Right lobe of liver (tissue), 6 donors: Measurements from ENCODE around the gene PCSK7. TPM values are rescaled to one million over a fixed set of nuclear protein-coding genes. Genes with fewer than 3 reads are reported as not detected.
A peak's percentile ranks its signal among the peaks of the same experiment; 100 is the strongest.

Source experiments
- ATAC-seq, 4 donors: fragments of 200-7000 bp; cut with Tn5 transposase; one replicate each; pipeline ENCODE4 v1.9.1; 2020; ENCODE audit warnings: mild to moderate bottlenecking in 4 of 4, moderate library complexity in 4 of 4
- DNase-seq, 3 donors: peaks; one replicate each; pipeline ENCODE4 v3.0.0-alpha.2; 2020
- H3K27ac ChIP-seq, 3 donors: fragments of 200-600 bp; one replicate each; pipeline ENCODE4 v1.8.0; 2022
- H3K27me3 ChIP-seq, 2 donors: fragments of 200-600 bp; one replicate each; pipeline ENCODE4 v1.8.0; 2022
- H3K36me3 ChIP-seq, 4 donors: fragments of 200-600 bp; sonication (generic) in 1 of 4; one replicate each; pipeline versions ENCODE4 v1.5.1 to v1.8.0; 2017 to 2022; ENCODE audit warnings: control low read depth in 1 of 4
- H3K4me1 ChIP-seq, 4 donors: fragments of 200-600 bp; sonication (generic) in 1 of 4; one replicate each; pipeline versions ENCODE4 v1.5.1 to v1.8.0; 2017 to 2022; ENCODE audit warnings: control low read depth in 1 of 4
- H3K4me3 ChIP-seq, 3 donors: fragments of 200-600 bp; one replicate each; pipeline ENCODE4 v1.8.0; 2022
- H3K9me3 ChIP-seq, 4 donors: fragments of 200-600 bp; sonication (generic) in 1 of 4; one replicate each; pipeline versions ENCODE4 v1.5.1 to v1.8.0; 2017 to 2022; ENCODE audit warnings: control low read depth in 1 of 4
- CTCF ChIP-seq, 4 donors: fragments of 200-600 bp in 3 of 4; fragments of 450-650 bp in 1 of 4; IDR thresholded peaks; one replicate each; pipeline versions ENCODE4 v1.5.1 to v1.8.0; 2016 to 2022; ENCODE audit warnings: antibody characterized with exemption in 4 of 4, mild to moderate bottlenecking in 2 of 4
- POLR2A ChIP-seq: fragments of 450-650 bp; IDR thresholded peaks from one replicate; pipeline ENCODE4 v1.6.1; 2017; ENCODE audit warnings: antibody characterized with exemption, mild to moderate bottlenecking
- WGBS: methylation state at CpG from one replicate; pipeline ENCODE4 v1.1.6; 2018; ENCODE audit warnings: low coverage, low lambda C conversion rate; ENCODE audit not compliant: insufficient coverage; ENCODE audit errors: missing lambda C conversion rate; 5-methylcytosine and 5-hydroxymethylcytosine counted together
- intact Hi-C, 2 donors: fragments of 100-400 bp; cut with DNase I; formaldehyde crosslinking; loops; one replicate each; pipeline versions ENCODE4 v1.11.2 to v1.14.1; 2022
- total RNA-seq, 6 experiments: library from RNA; depleted of rRNA in 2 of 6; stranded (reverse); fragments of >200 nt in 2 of 6; fragmentation: NEBNext Ultra II Directional in 3 of 6; extraction: Animal tissue kit (Norgen Biotek cat#: 25700) in 3 of 6; gene quantifications; one replicate each; pipeline versions ENCODE4 v1.1.0 to v1.2.4, GENCODE V29; 2016 to 2023
- donor health status: DM: no; HTN: yes; CAD: no.
- donor health status: DM: no; HTN: no; CAD: no.
- donor health status: DM: no; HTN: no; CAD: no.
- donor health status: DM: no; HTN: yes; CAD: no.
- donor health status: DM: no; HTN: yes; CAD: no.

The PCSK7 gene
- total RNA-seq, 6 experiments from 2014 or later: 19.3 to 28.5 (median 25.8) TPM

GRCh38 chr11:117225553-117226170 lies 6.2 kb downstream of the PCSK7 start:
- Histone ChIP-seq H3K27me3 (no peaks in the 10 kb centered on the region), H3K4me1 (peaks cover 0 to 1% (median under 1%) of the 10 kb centered on the region in 4 donors), H3K4me3 (no peak overlapping the region), H3K27ac (no peak overlapping the region), H3K9me3 (no peaks in the 10 kb centered on the region), H3K36me3 (peaks cover 0 to 46% (median 13%) of the 10 kb centered on the region in 4 donors)
- intact Hi-C loops: loop anchor here in 1 of 2 donors (10.0 kb wide), 2 partner anchors 51 to 371 kb away; partner anchors contain the start of gene SIDT2
- ATAC-seq (no peak), DNase-seq (peak in 1 of 3 donors; percentile 39)
- WGBS: 94% methylated on average over 6 of the region's 9 CpGs
- TF ChIP-seq POLR2A: no peak
- TF ChIP-seq CTCF (IDR thresholded peaks at IDR 0.05): no peak

DNA sequence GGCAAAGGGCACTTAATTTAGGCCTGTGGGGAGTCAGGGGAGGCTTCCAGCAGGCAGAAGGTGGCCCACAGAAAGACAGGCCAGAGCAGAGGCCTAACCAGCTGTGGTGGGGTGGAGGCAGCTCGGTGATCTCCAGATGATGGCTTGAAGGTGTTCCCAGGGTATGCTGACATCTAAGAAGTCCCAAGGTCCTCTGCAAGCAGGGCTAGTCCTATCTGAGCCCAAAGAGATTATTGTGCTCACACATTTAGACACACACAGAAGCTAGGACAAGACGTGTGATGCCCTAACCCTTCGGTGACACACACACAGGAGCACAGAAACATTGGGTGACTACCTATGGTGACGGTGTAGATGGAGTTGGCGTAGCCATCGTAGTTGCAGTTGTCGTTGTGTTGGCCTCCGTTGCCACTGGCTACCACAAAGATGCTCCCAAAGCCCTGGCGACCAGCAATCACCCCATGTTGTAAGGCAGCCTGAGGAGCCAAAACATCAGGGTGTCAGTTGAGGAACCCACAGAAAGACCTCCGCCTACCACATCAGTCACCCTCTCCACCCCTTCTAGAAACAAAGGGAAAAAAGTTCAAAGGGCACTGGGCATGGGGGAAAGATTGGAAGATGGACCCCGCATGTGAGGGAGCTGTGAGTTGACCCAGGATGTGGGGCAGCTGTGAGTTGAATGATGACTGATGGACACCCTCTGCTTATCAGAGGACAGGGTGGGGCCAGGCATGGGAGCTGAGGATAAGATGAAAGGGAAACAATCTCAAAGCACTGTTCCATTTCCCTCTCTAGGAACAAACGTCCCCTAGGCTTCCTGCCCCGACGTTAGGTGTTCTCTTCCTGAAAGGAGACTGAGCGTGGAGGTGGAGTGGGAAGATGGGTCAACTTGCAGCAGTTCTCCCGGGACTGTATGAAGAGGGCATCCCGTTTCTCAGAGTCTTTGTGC lies 7.9 kb downstream of the PCSK7 start:
- no peaks in the 10 kb centered on the region for H3K4me1 ChIP-seq
- intact Hi-C loops: loop anchor here in 1 of 2 donors (10.0 kb wide), 2 partner anchors 49 to 369 kb away; partner anchors contain the start of gene SIDT2
- peaks cover 0 to 50% (median 15%) of the 10 kb centered on the region in 4 donors for H3K36me3 ChIP-seq

GRCh38 chr11:117222991-117223740 lies 8.7 kb downstream of the PCSK7 start:
- ATAC-seq (no peak), DNase-seq (peak in 1 of 3 donors; percentile 33)
- Histone ChIP-seq H3K27ac (no peak overlapping the region), H3K4me1 (no peaks in the 10 kb centered on the region), H3K36me3 (peaks cover 0 to 52% (median 15%) of the 10 kb centered on the region in 4 donors), H3K4me3 (no peak overlapping the region), H3K9me3 (no peaks in the 10 kb centered on the region), H3K27me3 (no peaks in the 10 kb centered on the region)
- WGBS: 94% methylated on average over 5 of the region's 14 CpGs
- TF ChIP-seq POLR2A (no peak), CTCF (IDR thresholded peaks at IDR 0.05) (no peak)
- intact Hi-C loops: loop anchor here in 1 of 2 donors (10.0 kb wide), 2 partner anchors 48 to 368 kb away; partner anchors contain the start of gene SIDT2

More for the DNA sequence above, 7.9 kb downstream of the PCSK7 start:
- DNase-seq (peak in 1 of 3 donors; percentile 33), ATAC-seq (no peak)
- Histone ChIP-seq H3K27ac (no peak overlapping the region), H3K9me3 (no peaks in the 10 kb centered on the region), H3K27me3 (no peaks in the 10 kb centered on the region), H3K4me3 (no peak overlapping the region)
- TF ChIP-seq POLR2A (no peak), CTCF (IDR thresholded peaks at IDR 0.05) (no peak)
- 70% methylated on average over 13 of the region's 17 CpGs for WGBS
